Neural progenitor cell (in vitro differentiated cells): Measurements from ENCODE around the gene IQSEC2.

Source experiments
- EZH2 ChIP-seq: fragments of 200-600 bp; sonication (generic); IDR thresholded peaks from 2 replicates; pipeline ENCODE4 v1.6.1; 2017; ENCODE audit warnings: antibody characterized with exemption, mild to moderate bottlenecking, moderate library complexity
- EZH2phosphoT487 ChIP-seq: fragments of 200-600 bp; sonication (generic); IDR thresholded peaks from 2 replicates; pipeline ENCODE4 v1.6.1; 2017; ENCODE audit warnings: antibody characterized with exemption
- TF ChIP-seq, protein P1 (sequence below): fragments of 200-600 bp; sonication (generic); IDR thresholded peaks from 2 replicates; pipeline ENCODE4 v1.5.1; 2017; ENCODE audit warnings: antibody characterized with exemption, mild to moderate bottlenecking

DNA sequence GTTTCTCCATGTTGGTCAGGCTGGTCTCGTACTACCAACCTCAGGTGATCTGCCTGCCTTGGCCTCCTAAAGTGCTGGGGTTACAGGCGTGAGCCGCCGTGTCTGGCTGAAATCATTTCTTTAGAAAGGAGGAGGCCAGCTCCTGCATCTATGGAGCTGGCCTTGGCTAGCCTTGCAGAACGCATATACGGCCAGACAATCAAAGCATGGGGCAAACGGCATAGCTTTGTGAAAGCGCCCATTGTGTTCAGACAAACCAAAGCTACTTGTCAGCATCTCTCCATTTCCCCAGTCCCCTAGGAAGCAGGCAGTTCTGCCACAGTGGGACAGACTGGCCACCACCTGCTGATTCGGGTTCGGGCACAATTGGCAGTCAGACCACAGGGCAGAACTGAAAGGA lies 48.9 kb upstream of the IQSEC2 start:
- TF ChIP-seq, protein P1, sequence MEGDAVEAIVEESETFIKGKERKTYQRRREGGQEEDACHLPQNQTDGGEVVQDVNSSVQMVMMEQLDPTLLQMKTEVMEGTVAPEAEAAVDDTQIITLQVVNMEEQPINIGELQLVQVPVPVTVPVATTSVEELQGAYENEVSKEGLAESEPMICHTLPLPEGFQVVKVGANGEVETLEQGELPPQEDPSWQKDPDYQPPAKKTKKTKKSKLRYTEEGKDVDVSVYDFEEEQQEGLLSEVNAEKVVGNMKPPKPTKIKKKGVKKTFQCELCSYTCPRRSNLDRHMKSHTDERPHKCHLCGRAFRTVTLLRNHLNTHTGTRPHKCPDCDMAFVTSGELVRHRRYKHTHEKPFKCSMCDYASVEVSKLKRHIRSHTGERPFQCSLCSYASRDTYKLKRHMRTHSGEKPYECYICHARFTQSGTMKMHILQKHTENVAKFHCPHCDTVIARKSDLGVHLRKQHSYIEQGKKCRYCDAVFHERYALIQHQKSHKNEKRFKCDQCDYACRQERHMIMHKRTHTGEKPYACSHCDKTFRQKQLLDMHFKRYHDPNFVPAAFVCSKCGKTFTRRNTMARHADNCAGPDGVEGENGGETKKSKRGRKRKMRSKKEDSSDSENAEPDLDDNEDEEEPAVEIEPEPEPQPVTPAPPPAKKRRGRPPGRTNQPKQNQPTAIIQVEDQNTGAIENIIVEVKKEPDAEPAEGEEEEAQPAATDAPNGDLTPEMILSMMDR = no peak
- TF ChIP-seq EZH2 (no peak), EZH2phosphoT487 (no peak)
